Lower lobe of right lung (tissue), 2 donors: ENCODE data around the gene MYO5A. TPM values are rescaled to one million over a fixed set of nuclear protein-coding genes. Genes with fewer than 3 reads are reported as not detected.

Source experiments
- ATAC-seq, 2 donors: fragments of 200-7000 bp; cut with Tn5 transposase; one replicate each; pipeline ENCODE4 v1.9.1; 2020 to 2022; ENCODE audit warnings: mild to moderate bottlenecking in 2 of 2, moderate library complexity in 2 of 2
- DNase-seq: peaks from one replicate; pipeline ENCODE4 v3.0.0-alpha.2; 2020
- H3K27ac ChIP-seq: fragments of 200-600 bp; one replicate; pipeline ENCODE4 v1.8.0; 2022
- H3K27me3 ChIP-seq: fragments of 200-600 bp; one replicate; pipeline ENCODE4 v1.8.0; 2022; ENCODE audit warnings: low read depth
- H3K36me3 ChIP-seq: fragments of 200-600 bp; one replicate; pipeline ENCODE4 v1.8.0; 2022; ENCODE audit warnings: mild to moderate bottlenecking
- H3K4me1 ChIP-seq: fragments of 200-600 bp; one replicate; pipeline ENCODE4 v1.8.0; 2022
- H3K4me3 ChIP-seq: fragments of 200-600 bp; one replicate; pipeline ENCODE4 v1.8.0; 2022; ENCODE audit warnings: mild to moderate bottlenecking
- H3K9me3 ChIP-seq: fragments of 200-600 bp; one replicate; pipeline ENCODE4 v1.8.0; 2022
- intact Hi-C: fragments of 100-400 bp; cut with DNase I; formaldehyde crosslinking; loops from one replicate; pipeline ENCODE4 v1.11.0; 2022
- total RNA-seq: library from RNA; stranded (reverse); fragmentation: NEBNext Ultra II Directional; extraction: Animal tissue kit (Norgen Biotek cat#: 25700); gene quantifications from one replicate; pipeline ENCODE4 v1.2.1, GENCODE V29; 2021
- TF ChIP-seq, protein P1 (sequence below): fragments of 200-600 bp; IDR thresholded peaks from one replicate; pipeline ENCODE4 v1.8.0; 2022; ENCODE audit warnings: antibody characterized with exemption, mild to moderate bottlenecking
- donor health status: DM: no; HTN: yes; CAD: no; lungs with severe emphysema.

MYO5A gene
- total RNA-seq, 1 donor from 2014 or later = 36.1 TPM

DNA sequence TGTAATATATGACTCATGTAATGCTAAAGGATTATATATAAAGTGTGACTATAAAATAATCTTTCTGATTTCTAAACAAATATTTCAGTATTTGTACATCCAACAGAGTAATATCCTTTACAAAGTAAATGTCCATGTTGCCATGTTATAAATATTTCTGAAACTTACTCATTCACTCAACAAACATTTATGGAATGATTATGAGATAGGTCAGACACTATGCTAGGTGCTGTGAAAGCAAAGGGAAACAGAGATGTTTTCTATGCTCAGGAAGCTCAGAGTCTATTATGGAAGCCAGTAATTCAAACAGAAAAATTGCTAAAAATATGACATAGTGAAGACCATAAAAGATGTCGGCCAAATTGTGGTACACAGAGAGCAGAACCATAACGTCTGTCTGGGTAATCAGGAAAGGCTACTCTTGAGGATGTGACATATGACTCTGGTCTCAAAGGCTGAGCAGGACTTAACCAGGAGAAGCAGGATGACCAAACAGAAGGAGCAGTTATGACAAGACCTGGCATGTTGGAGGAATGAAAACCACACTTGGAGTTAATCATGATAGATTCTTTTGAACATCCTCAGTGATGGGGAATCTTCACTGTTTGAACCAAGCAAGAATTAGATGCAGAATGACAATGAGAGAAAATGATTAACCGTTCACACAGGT, 194.1 kb downstream of the MYO5A start:
- no peaks in the 10 kb centered on the region for H3K4me1 ChIP-seq
- DNase-seq = no peak
- no peaks in the 10 kb centered on the region for H3K27me3 ChIP-seq
- H3K9me3 ChIP-seq = no peaks in the 10 kb centered on the region
- H3K4me3 ChIP-seq = no peak overlapping the region
- no peak for ATAC-seq
- TF ChIP-seq, protein P1, sequence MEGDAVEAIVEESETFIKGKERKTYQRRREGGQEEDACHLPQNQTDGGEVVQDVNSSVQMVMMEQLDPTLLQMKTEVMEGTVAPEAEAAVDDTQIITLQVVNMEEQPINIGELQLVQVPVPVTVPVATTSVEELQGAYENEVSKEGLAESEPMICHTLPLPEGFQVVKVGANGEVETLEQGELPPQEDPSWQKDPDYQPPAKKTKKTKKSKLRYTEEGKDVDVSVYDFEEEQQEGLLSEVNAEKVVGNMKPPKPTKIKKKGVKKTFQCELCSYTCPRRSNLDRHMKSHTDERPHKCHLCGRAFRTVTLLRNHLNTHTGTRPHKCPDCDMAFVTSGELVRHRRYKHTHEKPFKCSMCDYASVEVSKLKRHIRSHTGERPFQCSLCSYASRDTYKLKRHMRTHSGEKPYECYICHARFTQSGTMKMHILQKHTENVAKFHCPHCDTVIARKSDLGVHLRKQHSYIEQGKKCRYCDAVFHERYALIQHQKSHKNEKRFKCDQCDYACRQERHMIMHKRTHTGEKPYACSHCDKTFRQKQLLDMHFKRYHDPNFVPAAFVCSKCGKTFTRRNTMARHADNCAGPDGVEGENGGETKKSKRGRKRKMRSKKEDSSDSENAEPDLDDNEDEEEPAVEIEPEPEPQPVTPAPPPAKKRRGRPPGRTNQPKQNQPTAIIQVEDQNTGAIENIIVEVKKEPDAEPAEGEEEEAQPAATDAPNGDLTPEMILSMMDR = no peak
- intact Hi-C loops = no loop called here
- H3K36me3 ChIP-seq = peaks cover 20% of the 10 kb centered on the region
- H3K27ac ChIP-seq = no peak overlapping the region

DNA sequence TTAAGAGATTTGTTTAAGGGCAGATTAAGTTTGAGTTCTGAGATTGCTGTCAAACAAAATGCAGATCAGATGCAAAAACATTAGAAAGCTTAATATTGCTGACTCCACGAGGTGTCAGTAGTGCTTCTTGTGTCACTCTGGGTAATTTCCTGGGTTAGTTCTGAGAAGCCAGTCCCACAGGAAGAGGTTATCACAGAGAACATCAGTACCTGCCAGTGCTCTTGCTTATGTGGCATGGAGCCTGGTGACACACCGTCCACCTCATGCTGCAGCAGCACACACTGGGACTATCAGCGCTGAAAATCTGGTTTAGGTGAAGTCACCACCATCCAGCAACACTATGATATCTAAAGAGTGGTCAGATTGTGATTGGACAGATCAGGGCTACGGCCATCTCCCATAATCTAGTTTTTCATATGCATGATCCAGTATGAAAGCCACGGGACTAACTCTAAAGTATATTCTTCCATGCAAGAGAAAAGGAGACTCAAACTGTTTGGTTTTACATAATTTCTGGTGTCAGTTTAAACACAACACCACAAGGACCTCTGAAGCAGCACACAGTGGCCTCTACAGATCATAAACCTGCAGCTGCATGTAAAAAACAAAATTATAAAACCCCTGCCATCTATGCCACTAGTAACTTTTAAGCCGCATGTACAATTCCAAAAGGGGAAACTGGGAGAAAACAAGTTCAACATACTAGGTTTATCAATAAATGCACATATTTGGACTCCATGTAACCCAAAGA, 197.0 kb downstream of the MYO5A start:
- ATAC-seq (peak; percentile 63 to 78), DNase-seq (no peak)
- TF ChIP-seq, protein P1 = peak; percentile 31
- H3K27me3 ChIP-seq = no peaks in the 10 kb centered on the region
- no peaks in the 10 kb centered on the region for H3K9me3 ChIP-seq
- peaks cover 34% of the 10 kb centered on the region for H3K36me3 ChIP-seq
- no peak overlapping the region for H3K4me3 ChIP-seq
- H3K27ac ChIP-seq = no peak overlapping the region
- peaks cover 8% of the 10 kb centered on the region for H3K4me1 ChIP-seq
- intact Hi-C loops = no loop called here

DNA sequence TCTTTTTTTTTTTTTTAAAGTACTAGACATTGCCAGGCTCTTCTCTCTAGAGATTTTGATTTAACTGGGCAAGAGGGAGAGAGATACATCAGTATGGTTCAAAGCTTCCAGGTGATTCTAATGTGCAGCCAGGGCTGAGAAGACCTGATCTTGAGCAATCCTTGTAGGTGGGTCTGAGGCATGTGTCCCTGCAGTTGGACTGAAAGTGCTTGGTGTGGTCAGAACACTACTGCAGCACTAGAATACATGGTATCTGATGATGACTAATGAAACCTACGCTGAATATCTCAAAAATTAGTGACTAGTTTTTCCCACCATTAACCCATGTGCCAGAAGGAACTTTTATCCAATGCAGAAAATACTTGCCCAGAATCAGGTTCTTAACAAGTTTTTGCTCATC, 198.7 kb downstream of the MYO5A start:
- Histone ChIP-seq H3K27me3 (no peaks in the 10 kb centered on the region), H3K4me1 (peaks cover 8% of the 10 kb centered on the region), H3K27ac (peak overlapping the region; percentile 66), H3K9me3 (no peaks in the 10 kb centered on the region), H3K36me3 (peaks cover 35% of the 10 kb centered on the region), H3K4me3 (no peak overlapping the region)
- intact Hi-C loops = no loop called here
- DNase-seq (no peak), ATAC-seq (peak; percentile 38 to 42)
- TF ChIP-seq, protein P1 = no peak

GRCh38 chr15:52329150-52329549, 199.5 kb downstream of the MYO5A start:
- intact Hi-C loops = no loop called here
- TF ChIP-seq, protein P1 = no peak
- DNase-seq (no peak), ATAC-seq (peak; percentile 83 to 84)
- H3K36me3 ChIP-seq = peaks cover 29% of the 10 kb centered on the region
- no peaks in the 10 kb centered on the region for H3K9me3 ChIP-seq
- H3K27ac ChIP-seq = peak overlapping the region; percentile 66
- H3K4me3 ChIP-seq = no peak overlapping the region
- H3K27me3 ChIP-seq = no peaks in the 10 kb centered on the region
- H3K4me1 ChIP-seq = peaks cover 8% of the 10 kb centered on the region

GRCh38 chr15:52328680-52329079, 200.0 kb downstream of the MYO5A start:
- H3K36me3 ChIP-seq = peaks cover 29% of the 10 kb centered on the region
- intact Hi-C loops = no loop called here

More at GRCh38 chr15:52328680-52329079, 200.0 kb downstream of the MYO5A start:
- DNase-seq = no peak
- no peaks in the 10 kb centered on the region for H3K27me3 ChIP-seq
- no peak overlapping the region for H3K4me3 ChIP-seq
- H3K27ac ChIP-seq = no peak overlapping the region
- TF ChIP-seq, protein P1 = no peak
- H3K9me3 ChIP-seq = no peaks in the 10 kb centered on the region
- peaks cover 8% of the 10 kb centered on the region for H3K4me1 ChIP-seq
- ATAC-seq = no peak
